ENCODE results near the gene WDR64. TPM values are rescaled to one million over a fixed set of nuclear protein-coding genes. Genes with fewer than 3 reads are reported as not detected.

Gene WDR64
- not detected for total RNA-seq (ENCODE audit: unreplicated experiment)
- long read RNA-seq = 0 reads

- Mint-ChIP-seq H3K27me3 (ENCODE audit: unreplicated experiment) (no peaks in the 10 kb centered on the region), H3K9me3 (ENCODE audit: unreplicated experiment) (no peaks in the 10 kb centered on the region), H3K27ac (ENCODE audit: unreplicated experiment) (no peak within 1 kb of the TSS), H3K4me1 (ENCODE audit: low read depth, unreplicated experiment) (no peaks in the 10 kb centered on the region), H3K4me3 (ENCODE audit: unreplicated experiment) (no peak within 1 kb of the TSS), H3K36me3 (ENCODE audit: unreplicated experiment) (no peaks in the 10 kb centered on the region)
- no peak for DNase-seq
- TF ChIP-seq CTCF (IDR thresholded peaks at IDR 0.05; ENCODE audit: partially characterized antibody, unreplicated experiment) = no peak
Observed at GRCh38 chr1:241652012-241652411, at the start of gene WDR64. TSS of gene WDR64 (plus strand) at chr1:241652281. CDS start at chr1:241652485, 204 bp downstream.

- Mint-ChIP-seq H3K9me3 (ENCODE audit: unreplicated experiment) (no peaks in the 10 kb centered on the region), H3K27ac (ENCODE audit: unreplicated experiment) (no peak overlapping the region), H3K27me3 (ENCODE audit: unreplicated experiment) (no peaks in the 10 kb centered on the region), H3K4me3 (ENCODE audit: unreplicated experiment) (no peak overlapping the region), H3K36me3 (ENCODE audit: unreplicated experiment) (no peaks in the 10 kb centered on the region), H3K4me1 (ENCODE audit: low read depth, unreplicated experiment) (no peaks in the 10 kb centered on the region)
- no peak for TF ChIP-seq CTCF (IDR thresholded peaks at IDR 0.05; ENCODE audit: partially characterized antibody, unreplicated experiment)
- DNase-seq = no peak
Observed at GRCh38 chr1:241603731-241604245, 48.3 kb upstream of the WDR64 start.

- Mint-ChIP-seq H3K27ac (ENCODE audit: unreplicated experiment) (no peak overlapping the region), H3K36me3 (ENCODE audit: unreplicated experiment) (no peaks in the 10 kb centered on the region), H3K4me3 (ENCODE audit: unreplicated experiment) (no peak overlapping the region), H3K4me1 (ENCODE audit: low read depth, unreplicated experiment) (no peaks in the 10 kb centered on the region), H3K9me3 (ENCODE audit: unreplicated experiment) (no peaks in the 10 kb centered on the region), H3K27me3 (ENCODE audit: unreplicated experiment) (no peaks in the 10 kb centered on the region)
- DNase-seq = no peak
- no peak for TF ChIP-seq CTCF (IDR thresholded peaks at IDR 0.05; ENCODE audit: partially characterized antibody, unreplicated experiment)
Observed at GRCh38 chr1:241605146-241605805, 46.8 kb upstream of the WDR64 start.

GRCh38 chr1:241606544-241606943 is 45.5 kb upstream of the WDR64 start:
- Mint-ChIP-seq H3K4me3 (ENCODE audit: unreplicated experiment) (no peak overlapping the region), H3K36me3 (ENCODE audit: unreplicated experiment) (no peaks in the 10 kb centered on the region), H3K27me3 (ENCODE audit: unreplicated experiment) (no peaks in the 10 kb centered on the region), H3K27ac (ENCODE audit: unreplicated experiment) (no peak overlapping the region), H3K4me1 (ENCODE audit: low read depth, unreplicated experiment) (no peaks in the 10 kb centered on the region), H3K9me3 (ENCODE audit: unreplicated experiment) (no peaks in the 10 kb centered on the region)
- no peak for TF ChIP-seq CTCF (IDR thresholded peaks at IDR 0.05; ENCODE audit: partially characterized antibody, unreplicated experiment)
- no peak for DNase-seq

- TF ChIP-seq CTCF (IDR thresholded peaks at IDR 0.05; ENCODE audit: partially characterized antibody, unreplicated experiment) = no peak
- Mint-ChIP-seq H3K4me1 (ENCODE audit: low read depth, unreplicated experiment) (no peaks in the 10 kb centered on the region), H3K36me3 (ENCODE audit: unreplicated experiment) (no peaks in the 10 kb centered on the region), H3K27me3 (ENCODE audit: unreplicated experiment) (no peaks in the 10 kb centered on the region), H3K4me3 (ENCODE audit: unreplicated experiment) (no peak overlapping the region), H3K9me3 (ENCODE audit: unreplicated experiment) (no peaks in the 10 kb centered on the region), H3K27ac (ENCODE audit: unreplicated experiment) (no peak overlapping the region)
- DNase-seq = no peak
Observed at GRCh38 chr1:241607497-241607896, 44.6 kb upstream of the WDR64 start.

All from glutamatergic neuron (in vitro differentiated cells).